GM21737 (cell line): Measurements from ENCODE around the gene AKAP13.

Experiments used
- ATAC-seq: cut with Tn5 transposase; IDR thresholded peaks from one replicate; pipeline ENCODE4 v1.9.1; 2021; ENCODE audit warnings: mild to moderate bottlenecking, moderate library complexity; ENCODE audit not compliant: unreplicated experiment

AKAP13 gene

DNA sequence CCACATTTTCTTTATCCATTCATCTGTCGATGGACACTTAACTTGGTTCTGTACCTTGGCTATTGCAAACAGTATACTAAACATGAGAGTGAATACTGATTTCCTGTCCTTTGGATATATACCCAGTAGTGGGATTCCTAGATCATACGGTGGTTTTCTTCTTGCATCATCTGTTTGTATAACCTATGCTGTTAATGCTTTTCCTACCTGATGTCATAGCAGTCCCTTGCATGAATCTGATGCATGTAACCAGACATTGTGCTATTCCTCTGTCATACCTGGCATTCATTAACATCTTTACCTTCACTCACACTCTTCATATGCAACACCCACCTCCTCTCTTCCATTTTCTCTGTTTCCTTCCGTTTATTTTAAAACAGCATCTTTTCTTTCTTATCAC, 229.1 kb downstream of the AKAP13 start:
- ATAC-seq: no peak

DNA sequence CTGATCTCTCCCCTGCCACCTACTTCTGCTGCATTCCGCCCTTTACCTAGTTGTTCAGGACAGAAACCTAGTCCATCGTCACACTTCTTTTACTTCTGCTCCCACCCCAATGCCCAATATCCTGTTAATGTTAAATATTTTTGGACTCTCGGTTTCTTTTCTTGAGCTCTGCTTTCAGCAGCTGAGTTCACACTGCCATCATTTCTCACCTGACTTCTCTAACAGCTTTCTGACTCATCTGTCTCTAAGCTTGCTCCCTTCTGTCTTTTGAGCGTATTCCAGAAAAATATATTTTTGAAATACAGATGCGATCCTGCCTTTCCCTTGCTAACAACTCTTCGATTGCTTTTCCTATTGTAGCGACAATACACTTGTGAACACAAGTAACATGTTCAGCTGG, 231.0 kb downstream of the AKAP13 start:
- no peak for ATAC-seq

DNA sequence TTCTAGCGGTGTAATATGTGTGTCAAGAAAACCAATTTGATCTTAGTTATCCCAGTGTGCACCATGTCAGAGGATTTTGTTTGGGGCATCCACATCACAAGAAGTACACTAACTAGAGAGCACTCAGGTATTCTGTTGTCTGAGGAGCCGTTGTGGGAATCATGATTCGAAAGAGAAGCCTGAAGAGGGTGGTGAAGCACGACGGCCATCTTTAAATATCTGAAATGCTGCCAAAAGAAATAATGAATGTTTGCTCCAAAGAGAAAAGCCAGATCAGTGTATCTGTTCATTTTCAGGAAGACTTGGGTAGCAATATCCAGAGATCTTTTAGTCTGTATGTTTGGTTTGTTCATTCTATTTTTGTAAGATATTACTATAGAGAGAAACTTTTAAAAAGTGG, 233.7 kb downstream of the AKAP13 start:
- no peak for ATAC-seq

DNA sequence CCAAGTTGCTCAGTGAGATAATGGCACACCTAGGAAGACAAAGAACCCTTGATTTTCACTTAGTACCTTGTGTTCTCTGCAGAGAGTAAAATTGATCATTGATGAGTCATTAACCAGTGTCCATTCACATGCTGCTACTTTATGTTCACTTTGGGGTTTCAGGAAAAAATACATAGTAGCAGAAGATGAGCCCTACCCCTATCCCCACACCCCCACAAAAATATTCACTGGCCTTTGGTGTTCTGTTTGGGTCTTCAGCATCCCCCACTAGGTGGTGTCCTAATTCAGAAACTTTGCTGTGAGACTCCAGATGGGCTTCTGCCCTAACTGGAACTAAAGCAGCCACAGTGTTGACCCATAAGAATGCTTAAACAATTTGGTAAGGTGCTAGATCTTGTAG, 235.5 kb downstream of the AKAP13 start:
- ATAC-seq: no peak

DNA sequence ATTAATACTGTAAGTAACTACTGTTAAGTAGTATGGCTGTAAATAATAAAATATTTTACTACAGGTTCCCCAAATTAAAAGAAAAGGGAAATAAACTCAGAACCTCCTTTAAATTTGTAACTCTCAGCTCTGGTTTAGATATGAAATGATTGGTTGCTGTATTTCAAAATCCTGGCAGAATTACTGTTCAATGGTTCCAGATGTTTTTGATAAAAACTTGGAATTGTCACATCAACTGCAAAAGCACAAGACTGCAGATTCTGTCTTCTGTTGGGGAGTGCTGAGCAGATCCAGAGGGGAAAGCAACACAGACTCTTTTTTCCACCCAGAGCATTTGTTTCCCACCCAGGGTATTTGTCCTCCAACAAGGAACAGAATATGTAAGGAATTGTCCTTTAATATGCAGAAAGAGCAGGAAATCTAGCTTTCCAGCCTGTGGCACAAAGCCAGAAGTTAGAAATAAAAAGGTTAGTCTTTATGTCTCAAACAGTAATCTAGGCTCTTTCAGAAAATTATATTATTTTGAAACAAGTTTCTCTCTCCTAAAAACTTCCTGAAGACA, 236.2 kb downstream of the AKAP13 start:
- ATAC-seq: no peak

DNA sequence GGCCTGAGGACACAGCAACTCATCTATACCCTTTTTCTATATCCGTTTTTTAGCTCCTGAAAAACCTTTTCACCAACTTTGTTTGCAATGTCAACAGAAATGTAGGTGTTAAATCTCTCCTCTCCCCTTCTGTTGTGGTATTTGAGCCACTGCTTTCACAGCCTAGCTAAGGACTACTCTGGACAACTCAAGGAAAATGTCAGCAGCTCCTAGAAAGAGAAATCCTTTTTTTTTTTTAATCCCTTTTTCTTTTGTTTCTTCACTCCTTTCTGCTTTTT, 237.8 kb downstream of the AKAP13 start:
- ATAC-seq: no peak

DNA sequence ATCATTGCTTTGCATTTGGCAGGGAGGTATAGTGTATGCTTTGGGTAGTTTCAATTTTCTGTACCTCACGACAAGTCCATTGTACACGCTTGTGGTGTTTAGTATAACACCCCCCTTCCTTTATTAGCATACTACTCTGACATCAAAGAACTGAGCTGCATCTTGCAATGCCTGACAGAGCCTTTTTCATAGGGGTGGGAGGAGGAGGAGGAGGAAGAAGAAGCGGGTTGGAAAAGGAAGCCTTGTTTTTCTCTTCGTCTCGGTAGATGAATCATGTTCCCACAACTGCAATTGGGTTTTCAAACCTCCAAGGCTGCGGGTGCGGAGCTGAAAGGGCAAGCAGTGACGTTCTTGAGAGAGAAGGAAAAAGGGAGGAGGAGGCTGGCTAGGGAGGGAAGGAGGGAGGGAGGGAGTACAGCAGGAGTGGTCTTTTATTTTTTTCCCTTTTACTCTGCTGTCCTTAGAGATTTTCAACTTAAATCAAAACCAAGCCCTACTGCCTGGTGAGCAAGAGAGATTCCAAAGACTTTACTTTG, 238.6 kb downstream of the AKAP13 start:
- peak; percentile 51 for ATAC-seq

DNA sequence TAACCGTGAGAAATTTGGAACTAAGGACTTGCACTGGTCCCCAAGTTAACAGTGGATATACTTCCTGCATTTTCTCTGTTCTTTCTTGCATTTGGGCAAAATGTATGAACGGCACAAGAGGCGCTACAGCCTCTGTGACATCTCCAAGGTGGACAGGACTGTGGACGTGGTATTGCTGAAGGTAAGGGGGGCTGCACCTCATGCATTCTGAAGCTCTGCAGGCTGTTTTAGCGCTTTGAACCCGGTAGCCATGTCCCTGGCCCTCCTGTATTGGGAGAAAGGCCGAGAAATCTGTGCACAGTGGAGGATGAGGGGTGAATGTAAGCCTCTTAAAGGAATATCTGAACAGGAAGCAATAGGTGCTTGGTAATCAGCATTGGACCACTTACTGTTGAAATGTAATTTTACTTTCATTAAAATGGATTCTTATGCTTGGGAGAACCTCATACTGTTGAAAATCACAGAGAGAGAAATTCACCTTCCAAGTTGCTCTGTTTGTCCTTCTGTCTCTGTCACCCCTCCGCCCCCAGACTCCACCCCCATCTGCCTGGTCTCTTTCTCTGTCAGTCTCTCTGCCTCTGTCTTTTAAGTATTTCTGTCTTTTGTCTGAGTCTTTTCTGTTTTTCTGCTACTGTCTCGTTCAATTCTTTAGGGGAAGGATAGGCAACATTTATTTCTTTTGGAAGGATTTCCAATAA, 239.7 kb downstream of the AKAP13 start:
- ATAC-seq: no peak

DNA sequence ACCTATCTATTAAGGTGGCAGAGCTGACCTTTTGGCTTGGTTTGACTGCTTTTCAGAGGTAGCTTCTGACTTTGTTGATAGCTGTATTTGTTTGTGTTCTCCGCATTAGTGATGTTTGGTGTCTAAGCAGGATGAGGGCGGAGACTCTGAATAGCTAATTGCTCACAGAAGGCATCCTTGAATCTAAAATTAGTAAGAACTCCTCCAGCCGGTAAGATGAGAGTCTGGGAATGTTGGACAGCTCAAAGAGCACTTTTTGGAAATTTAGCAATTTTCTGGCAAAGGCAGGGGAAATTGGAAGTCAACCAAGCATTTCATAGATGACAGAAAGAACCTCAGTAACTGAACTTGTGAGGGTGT, 240.3 kb downstream of the AKAP13 start:
- ATAC-seq: no peak

DNA sequence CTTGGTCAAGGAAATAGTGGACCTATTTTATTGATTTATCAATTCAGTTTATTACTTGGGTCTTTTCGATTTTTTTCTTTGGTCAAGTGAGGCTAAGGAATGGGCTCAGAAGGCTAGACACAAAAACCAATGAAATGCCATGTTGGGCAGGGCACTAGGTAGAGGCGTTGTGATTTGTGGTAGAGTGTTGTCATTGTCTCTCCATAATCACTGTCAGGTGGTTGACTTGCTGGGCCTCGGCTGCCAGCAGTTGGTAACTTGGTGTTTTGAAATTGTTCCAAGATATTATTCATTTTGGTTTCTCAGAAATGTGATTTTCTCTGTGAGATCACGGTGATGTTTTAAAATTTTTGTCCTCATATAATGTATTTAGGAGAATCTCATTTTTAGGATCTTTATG, 240.7 kb downstream of the AKAP13 start:
- ATAC-seq: no peak

DNA sequence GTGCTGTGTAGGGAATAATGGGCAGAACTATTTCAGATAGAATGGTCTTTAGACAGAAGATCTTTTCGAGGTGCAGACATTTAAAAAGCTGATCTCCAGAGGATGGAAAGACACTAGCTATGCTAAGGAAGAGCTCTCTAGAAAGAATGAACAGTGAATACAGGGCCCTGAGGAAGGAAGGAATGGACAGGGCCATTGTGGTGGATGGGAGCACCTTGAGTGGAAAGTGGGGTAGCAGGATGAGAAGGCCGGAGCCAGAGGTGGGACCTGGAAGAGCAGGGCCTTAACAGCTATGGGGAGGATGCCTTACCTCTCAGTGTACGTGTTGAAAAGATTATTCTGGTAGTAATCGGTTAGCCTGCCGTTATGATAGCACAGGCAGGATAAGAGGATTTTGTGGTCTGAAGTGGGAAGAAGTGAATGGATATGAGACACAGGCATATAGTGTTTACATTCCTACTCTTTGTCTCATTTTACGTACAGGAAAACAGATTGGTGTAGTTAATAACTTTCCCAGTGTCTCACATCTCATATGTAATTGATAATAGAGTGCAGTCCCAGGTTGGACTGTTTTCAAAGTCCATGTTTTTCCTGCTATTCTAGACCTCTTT, 241.9 kb downstream of the AKAP13 start:
- no peak for ATAC-seq

DNA sequence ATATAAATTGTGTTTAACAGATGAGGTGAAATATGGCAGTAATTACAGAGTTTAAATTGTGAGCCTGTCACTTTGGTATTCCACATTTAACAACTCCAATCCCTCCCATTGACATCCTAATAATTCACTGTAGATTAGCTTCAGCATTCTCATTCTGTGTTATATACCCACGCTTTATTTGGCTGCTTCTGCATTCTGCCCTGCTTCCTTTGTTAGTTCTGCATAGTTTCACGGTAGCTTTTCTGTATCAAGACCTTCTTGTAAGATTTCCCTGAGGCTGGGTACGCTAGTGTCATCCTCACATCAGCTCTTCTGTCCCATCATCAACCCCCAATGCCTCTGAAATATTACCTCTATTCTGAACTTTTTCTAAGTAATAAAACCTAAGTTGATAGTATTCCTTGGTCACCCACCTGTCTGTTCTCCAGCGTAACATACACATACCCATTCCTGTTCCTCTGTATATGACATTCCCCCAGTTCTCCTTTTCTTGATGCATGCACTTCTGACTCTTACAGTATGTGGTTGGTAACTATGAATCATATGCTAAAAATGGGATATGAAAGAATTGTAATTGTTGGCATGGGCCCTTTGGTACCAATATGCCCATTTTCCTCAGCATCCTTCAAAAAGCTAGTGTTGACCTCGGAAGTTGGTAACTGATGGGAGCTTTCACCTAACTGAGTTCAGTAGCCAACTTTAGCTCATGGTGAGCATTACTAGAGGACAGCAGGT, 243.1 kb downstream of the AKAP13 start:
- no peak for ATAC-seq

DNA sequence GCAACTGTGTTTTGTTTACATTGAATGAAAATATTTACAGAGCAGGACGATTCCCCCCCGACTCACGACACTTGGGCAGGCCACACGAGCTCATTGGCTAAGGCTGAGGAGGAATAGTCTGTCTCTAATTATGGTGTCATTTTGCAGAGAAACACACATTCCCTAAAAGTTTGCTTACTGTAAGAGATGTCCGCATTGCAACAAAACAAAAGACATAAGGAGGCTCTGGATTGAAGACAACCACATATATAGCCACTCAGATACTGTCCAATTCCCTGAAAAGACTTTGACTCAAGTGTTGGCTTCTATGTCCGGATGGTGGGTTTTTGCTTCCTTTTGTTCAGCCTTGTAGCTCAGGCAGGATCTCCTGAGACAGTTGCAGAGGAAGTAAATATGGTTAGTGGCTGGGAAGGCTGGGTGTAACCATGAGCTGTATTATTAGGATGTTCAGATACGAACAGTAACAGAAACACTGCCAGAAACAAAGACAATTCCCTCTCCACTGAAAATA, 243.9 kb downstream of the AKAP13 start:
- no peak for ATAC-seq

DNA sequence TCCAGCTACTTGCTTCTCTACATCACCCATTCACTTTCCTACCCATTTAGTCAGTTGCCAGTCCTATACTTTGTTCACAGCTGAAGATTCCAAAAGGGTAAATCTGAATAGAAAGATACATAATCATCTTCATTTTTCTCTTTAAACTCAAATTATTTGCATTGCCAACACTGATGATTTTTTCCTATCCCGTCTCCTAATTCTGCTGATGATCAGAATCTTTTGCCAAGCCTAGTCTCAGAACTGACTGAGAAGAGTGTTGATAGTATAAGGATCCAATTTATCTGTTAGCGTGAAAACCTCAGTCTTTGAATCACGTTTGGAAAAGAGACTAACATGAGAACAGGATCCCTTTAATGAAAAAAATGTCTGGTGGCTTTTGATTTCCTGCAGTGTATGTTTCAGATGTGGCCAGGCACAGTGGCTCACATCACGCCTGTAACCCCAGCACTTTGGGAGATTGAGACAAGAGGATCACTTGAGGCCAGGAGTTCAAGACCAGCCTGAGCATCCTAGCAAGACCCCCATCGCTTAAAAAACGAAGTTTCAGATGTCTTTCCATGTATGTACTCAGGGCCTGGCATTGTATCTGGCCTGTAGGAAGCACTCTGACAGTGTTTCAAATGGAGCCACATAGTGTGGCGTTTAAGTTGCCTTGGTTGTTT, 244.9 kb downstream of the AKAP13 start:
- ATAC-seq: no peak

DNA sequence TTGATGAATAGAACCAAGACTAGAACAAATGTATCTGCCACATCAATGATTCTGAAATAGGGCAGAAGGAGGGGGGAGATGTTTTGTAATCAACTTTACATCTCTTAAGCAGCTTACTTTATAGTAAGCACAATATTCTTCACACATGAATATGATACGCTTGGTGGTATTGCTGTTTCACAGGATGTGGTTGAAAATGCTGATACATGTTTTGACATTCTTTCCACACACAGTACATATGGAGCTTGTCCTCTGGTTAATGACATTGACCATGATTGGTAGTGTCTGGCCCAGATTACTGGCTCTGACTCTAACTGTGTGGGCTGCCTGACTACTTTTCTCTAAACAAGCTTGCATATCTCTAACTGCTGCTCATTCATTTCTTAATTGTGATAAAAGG, 245.5 kb downstream of the AKAP13 start:
- peak; percentile 75 for ATAC-seq

DNA sequence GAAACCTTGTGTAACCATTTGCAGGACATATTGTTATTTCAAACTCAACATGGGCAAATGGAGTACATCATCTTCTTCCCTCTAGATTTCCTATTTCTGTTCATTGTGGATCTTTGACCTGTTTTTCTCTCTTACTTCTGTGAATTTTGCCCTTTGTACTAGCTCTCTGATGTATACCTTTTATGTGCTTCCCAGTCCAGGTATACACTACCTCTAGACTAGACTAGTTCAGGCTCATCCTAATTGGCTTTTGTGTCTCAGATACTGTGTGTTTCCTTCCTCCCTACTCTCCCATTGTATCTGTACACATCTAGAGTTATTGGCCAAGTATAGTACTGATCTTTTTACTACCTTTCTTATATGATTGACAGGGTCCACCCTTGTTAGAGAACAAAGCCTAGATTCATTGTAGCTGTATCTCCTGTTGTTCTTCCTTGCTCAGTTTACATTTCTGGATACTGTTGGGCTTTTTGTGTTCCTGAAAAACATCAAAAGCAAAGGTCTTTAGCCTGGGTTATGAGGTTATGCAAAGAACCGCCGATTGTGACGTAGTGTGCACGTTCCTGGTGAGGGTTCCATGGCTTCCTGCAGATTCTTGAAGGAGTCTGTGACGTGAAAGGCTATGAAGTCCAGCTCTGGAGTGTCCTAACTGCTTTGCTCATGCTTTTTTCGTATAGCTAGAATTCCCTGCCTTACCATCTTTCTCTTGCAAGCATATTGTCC, 247.0 kb downstream of the AKAP13 start:
- ATAC-seq: no peak

DNA sequence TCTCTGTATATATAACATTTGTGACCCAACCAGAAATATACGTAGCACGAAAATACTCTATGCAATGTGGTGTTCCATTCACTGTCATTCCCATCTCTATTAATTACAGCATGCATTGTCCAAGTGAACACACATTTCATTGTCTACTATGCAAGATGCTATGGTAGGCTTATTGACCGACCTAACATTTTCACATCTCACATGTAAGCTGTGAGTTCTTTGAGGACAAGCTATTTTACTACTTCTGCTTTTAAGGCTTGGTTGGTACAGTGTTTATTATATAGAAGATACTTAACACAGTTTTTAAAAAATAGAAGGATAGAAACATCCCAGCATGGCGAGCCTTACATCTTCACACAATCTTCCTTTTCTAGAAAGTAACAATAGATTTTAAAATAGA, 249.9 kb downstream of the AKAP13 start:
- no peak for ATAC-seq

DNA sequence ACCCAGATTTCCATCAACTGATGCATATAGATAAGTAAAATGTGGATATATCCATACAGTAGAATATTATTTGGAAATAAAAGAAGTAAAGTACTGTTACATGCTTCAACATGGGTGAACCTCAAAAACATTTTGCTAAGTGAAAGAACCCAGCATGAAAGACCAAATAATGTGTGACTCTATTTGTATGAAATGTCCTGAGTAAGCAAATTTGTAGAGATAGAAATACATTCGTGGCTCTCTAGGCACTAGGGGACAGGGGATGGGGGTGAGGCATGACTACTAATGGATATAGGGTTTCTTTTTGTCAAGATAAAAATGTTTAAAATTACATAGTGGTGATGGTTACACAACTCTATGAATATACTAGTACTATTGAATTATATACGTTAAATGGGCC, 250.6 kb downstream of the AKAP13 start:
- ATAC-seq: no peak

DNA sequence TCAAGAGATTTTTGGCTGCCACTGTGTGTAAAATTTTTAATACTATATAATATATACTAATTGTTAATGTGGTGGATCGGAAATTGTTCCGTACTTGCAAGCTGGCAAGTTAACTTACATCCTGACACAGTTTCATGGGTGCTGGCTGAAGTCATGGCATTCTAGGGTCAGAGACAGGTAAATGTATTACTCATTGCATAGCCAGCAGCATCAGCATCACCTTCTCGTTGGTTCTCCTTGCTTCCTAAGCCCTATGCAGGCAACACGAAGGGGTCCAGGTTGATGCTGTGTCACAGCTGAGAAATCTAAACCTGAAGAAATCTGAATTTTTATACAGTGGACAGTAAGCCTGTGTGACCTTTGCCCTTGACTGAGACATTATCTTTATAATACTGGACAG, 251.6 kb downstream of the AKAP13 start:
- ATAC-seq: no peak

DNA sequence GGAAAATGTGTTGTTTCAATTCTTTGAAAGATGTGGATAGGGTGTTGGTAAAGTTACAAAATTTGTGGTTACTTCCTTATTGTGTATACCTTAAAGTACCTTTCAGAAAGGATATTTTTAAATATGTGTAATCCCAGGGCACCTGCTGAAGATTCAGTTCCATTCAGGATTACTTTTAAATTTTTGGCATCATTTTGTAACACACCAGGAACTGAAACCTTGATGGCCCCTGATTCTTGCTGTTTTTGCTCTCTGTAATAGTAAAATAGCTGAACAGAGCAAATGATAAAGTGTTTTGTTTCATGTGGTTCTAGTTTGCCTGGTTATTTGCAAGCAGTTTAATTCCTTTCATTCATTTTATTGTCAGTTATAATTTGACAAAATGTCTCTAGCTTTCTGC, 253.5 kb downstream of the AKAP13 start:
- ATAC-seq: no peak

DNA sequence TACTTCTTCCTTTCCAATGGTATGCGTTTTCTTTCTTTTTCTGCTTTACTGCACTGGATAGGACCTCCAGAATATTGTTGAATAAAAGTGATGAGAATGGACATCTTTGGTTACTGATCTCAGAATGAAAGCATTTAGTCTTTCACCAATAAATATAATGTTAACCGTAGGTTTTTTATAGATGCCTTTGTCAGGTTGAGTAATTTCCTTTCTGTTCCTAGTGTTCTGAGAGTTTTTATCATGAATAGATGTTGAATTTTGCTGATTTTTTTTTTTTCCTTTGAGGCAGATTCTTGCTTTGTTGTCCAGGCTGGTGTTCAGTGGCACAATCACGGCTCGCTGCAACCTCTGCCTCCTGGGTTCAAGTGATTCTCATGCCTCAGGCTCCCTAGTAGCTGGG, 255.9 kb downstream of the AKAP13 start:
- no peak for ATAC-seq
